ENCODE data around the gene GET3. TPM values are rescaled to one million over a fixed set of nuclear protein-coding genes. Genes with fewer than 3 reads are reported as not detected.

Gene GET3
- total and polyA plus RNA-seq, 2 of the 13 experiments (the other 11 are each of a cell fraction or from before 2014, with no cell fraction given) = 57.7 to 59.4 TPM

DNA sequence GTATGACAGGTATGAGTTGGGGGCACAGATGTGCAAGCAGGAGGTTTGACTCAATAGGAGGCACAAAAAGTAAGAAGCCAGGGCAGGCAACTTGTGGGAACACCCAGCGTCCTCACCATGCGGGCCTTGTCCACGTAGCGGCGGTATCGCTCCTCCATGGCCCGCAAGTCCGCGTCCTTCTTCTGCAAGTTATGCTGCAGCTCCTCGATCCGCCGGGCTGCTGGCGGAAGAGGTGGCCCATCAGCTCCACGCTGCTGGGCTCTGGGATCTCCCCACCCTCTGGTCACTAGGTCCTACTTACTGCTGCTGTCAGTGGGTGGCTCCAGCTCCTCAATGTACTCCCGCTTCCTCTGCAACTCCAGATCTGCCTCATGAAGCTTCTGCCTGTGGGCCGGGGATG lies 27.4 kb downstream of the GET3 start:
- in situ Hi-C loops (cut with HindIII; ENCODE audit: extremely low pct_ligation_motif_present, low pct_unique_long_range_greater_than_20kb) = loop anchor here (5.0 kb wide), 1 partner anchor 38 kb away; the partner anchor contains the start of genes PRDX2 and THSD8
- Histone ChIP-seq H3K27me3 (ENCODE audit: control insufficient read depth in 1 of 2, insufficient read depth in 2 of 2, low read length in 2 of 2) (no peaks in the 10 kb centered on the region), H3K36me3 (replicated peaks in 1 of 2; ENCODE audit: control insufficient read depth in 1 of 2, insufficient read depth in 2 of 2, low read length in 2 of 2) (0 out of 5 replicates have a peak, but pooled peaks cover 0 to 1% of the 10 kb centered on the region in 2 experiments), H3K9me3 (ENCODE audit: low read length) (no peaks in the 10 kb centered on the region), H3K9ac (ENCODE audit: insufficient read depth, low read depth, low read length) (no peak overlapping the region), H4K20me1 (ENCODE audit: insufficient read depth, low read length) (no peaks in the 10 kb centered on the region), H3K4me3 (replicated peaks in 1 of 3; ENCODE audit: insufficient read depth in 1 of 3, low read depth in 2 of 3, low read length in 3 of 3) (no peak overlapping the region), H3K27ac (ENCODE audit: extremely low read length, insufficient read depth, low read length) (no peak overlapping the region), H3K4me1 (ENCODE audit: insufficient read depth, low read length) (0 out of 2 replicates have a peak, but pooled peaks cover 4% of the 10 kb centered on the region), H2AFZ (ENCODE audit: low read length) (no peak overlapping the region), H3K79me2 (ENCODE audit: insufficient read depth, low read length) (no peaks in the 10 kb centered on the region), H3K4me2 (ENCODE audit: low read depth, low read length) (no peak overlapping the region)
- CTCF ChIA-PET (ENCODE audit: low intra/inter-chr PET ratio, low total read pairs) = interaction anchor here (1.8 kb wide), 1 partner anchor 32 kb away, joined by 6 read pairs; no protein-coding TSS in a partner anchor
- BruUV-seq (replicated peaks) = no TSS peak
- no peak for FAIRE-seq
- TF ChIP-seq, protein P1, sequence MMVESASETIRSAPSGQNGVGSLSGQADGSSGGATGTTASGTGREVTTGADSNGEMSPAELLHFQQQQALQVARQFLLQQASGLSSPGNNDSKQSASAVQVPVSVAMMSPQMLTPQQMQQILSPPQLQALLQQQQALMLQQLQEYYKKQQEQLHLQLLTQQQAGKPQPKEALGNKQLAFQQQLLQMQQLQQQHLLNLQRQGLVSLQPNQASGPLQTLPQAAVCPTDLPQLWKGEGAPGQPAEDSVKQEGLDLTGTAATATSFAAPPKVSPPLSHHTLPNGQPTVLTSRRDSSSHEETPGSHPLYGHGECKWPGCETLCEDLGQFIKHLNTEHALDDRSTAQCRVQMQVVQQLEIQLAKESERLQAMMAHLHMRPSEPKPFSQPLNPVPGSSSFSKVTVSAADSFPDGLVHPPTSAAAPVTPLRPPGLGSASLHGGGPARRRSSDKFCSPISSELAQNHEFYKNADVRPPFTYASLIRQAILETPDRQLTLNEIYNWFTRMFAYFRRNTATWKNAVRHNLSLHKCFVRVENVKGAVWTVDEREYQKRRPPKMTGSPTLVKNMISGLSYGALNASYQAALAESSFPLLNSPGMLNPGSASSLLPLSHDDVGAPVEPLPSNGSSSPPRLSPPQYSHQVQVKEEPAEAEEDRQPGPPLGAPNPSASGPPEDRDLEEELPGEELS (CRISPR knock-in tag; IDR thresholded peaks at IDR 0.05) = no peak
- TF ChIP-seq, protein P2, sequence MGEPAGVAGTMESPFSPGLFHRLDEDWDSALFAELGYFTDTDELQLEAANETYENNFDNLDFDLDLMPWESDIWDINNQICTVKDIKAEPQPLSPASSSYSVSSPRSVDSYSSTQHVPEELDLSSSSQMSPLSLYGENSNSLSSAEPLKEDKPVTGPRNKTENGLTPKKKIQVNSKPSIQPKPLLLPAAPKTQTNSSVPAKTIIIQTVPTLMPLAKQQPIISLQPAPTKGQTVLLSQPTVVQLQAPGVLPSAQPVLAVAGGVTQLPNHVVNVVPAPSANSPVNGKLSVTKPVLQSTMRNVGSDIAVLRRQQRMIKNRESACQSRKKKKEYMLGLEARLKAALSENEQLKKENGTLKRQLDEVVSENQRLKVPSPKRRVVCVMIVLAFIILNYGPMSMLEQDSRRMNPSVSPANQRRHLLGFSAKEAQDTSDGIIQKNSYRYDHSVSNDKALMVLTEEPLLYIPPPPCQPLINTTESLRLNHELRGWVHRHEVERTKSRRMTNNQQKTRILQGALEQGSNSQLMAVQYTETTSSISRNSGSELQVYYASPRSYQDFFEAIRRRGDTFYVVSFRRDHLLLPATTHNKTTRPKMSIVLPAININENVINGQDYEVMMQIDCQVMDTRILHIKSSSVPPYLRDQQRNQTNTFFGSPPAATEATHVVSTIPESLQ (CRISPR knock-in tag; conservative IDR thresholded peaks at IDR 0.05) = no peak
- TF ChIP-seq SRSF4 (IDR thresholded peaks at IDR 0.05; ENCODE audit: low read depth, low read length, poor library complexity, severe bottlenecking) (no peak), TRIM24 (CRISPR knock-in tag; IDR thresholded peaks at IDR 0.05) (no peak), HOXA7 (CRISPR knock-in tag; IDR thresholded peaks at IDR 0.05) (no peak), SNAI1 (CRISPR knock-in tag; IDR thresholded peaks at IDR 0.05; ENCODE audit: borderline replicate concordance) (no peak), KDM6A (CRISPR knock-in tag; IDR thresholded peaks at IDR 0.05; ENCODE audit: low read depth) (no peak), TAF1 (CRISPR knock-in tag; IDR thresholded peaks at IDR 0.05) (no peak), EED (CRISPR knock-in tag; IDR thresholded peaks at IDR 0.05) (no peak)
- TF ChIP-seq, protein P3, sequence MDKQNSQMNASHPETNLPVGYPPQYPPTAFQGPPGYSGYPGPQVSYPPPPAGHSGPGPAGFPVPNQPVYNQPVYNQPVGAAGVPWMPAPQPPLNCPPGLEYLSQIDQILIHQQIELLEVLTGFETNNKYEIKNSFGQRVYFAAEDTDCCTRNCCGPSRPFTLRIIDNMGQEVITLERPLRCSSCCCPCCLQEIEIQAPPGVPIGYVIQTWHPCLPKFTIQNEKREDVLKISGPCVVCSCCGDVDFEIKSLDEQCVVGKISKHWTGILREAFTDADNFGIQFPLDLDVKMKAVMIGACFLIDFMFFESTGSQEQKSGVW (CRISPR knock-in tag; IDR thresholded peaks at IDR 0.05; ENCODE audit: borderline replicate concordance) = no peak
- no peak for DNase-seq (ENCODE audit: low spot score)
- no peak for ATAC-seq
- 97% methylated on average over 14 of the region's 16 CpGs for WGBS (ENCODE audit: low lambda C conversion rate)
- intact Hi-C loops (cut with micrococcal nuclease; ENCODE audit: unreplicated experiment) = no loop called here
- POLR2A ChIA-PET = interaction anchor here (1.1 kb wide), 1 partner anchor 9 kb away, joined by 4 read pairs; no protein-coding TSS in a partner anchor

Measured in HepG2 (cell line).